HG02642 (cell line): Measurements from ENCODE around the gene TECTA.

Experiments
- ATAC-seq: cut with Tn5 transposase; IDR thresholded peaks from one replicate; pipeline ENCODE4 v1.9.1; 2021; ENCODE audit warnings: mild to moderate bottlenecking; ENCODE audit not compliant: unreplicated experiment, poor library complexity

TECTA gene

GRCh38 chr11:121100943-121101342 is at the start of gene TECTA:
TSS of gene TECTA (plus strand) at chr11:121101243. CDS start at chr11:121102666, 1,423 bp downstream.
- ATAC-seq: no peak

GRCh38 chr11:121053244-121053643 is 47.8 kb upstream of the TECTA start:
- no peak for ATAC-seq

- no peak for ATAC-seq
These were observed 46.8 kb upstream of the TECTA start for GRCh38 chr11:121054266-121054665.

- ATAC-seq: no peak
These were observed 46.0 kb upstream of the TECTA start for GRCh38 chr11:121055076-121055475.

GRCh38 chr11:121057922-121058321 is 43.1 kb upstream of the TECTA start:
- ATAC-seq: no peak

GRCh38 chr11:121058941-121059340 is 42.1 kb upstream of the TECTA start:
- no peak for ATAC-seq

- ATAC-seq: peak; percentile 96
These were observed 41.4 kb upstream of the TECTA start for GRCh38 chr11:121059605-121060004.

- no peak for ATAC-seq
These were observed 37.3 kb upstream of the TECTA start for GRCh38 chr11:121063728-121064127.

GRCh38 chr11:121066623-121067022 is 34.4 kb upstream of the TECTA start:
- no peak for ATAC-seq

GRCh38 chr11:121067026-121067425 is 34.0 kb upstream of the TECTA start:
- no peak for ATAC-seq

- ATAC-seq: no peak
These were observed 33.6 kb upstream of the TECTA start for GRCh38 chr11:121067453-121067852.

- ATAC-seq: no peak
These were observed 32.9 kb upstream of the TECTA start for GRCh38 chr11:121067962-121068647.

GRCh38 chr11:121068787-121069186 is 32.3 kb upstream of the TECTA start:
- no peak for ATAC-seq

- ATAC-seq: no peak
These were observed 29.8 kb upstream of the TECTA start for GRCh38 chr11:121070951-121071845.

GRCh38 chr11:121071846-121072450 is 29.1 kb upstream of the TECTA start:
- no peak for ATAC-seq

- ATAC-seq: no peak
These were observed 19.7 kb upstream of the TECTA start for GRCh38 chr11:121081321-121081720.

- ATAC-seq: no peak
These were observed 18.8 kb upstream of the TECTA start for GRCh38 chr11:121082219-121082618.

GRCh38 chr11:121082670-121083069 is 18.4 kb upstream of the TECTA start:
- ATAC-seq: no peak

- ATAC-seq: no peak
These were observed 14.2 kb upstream of the TECTA start for GRCh38 chr11:121086866-121087265.

- ATAC-seq: no peak
These were observed 11.5 kb upstream of the TECTA start for GRCh38 chr11:121089566-121089965.

- no peak for ATAC-seq
These were observed 10.8 kb upstream of the TECTA start for GRCh38 chr11:121090145-121090721.
